PC-9 (cell line): ENCODE results near the gene RAC3. TPM values are rescaled to one million over a fixed set of nuclear protein-coding genes. Genes with fewer than 3 reads are reported as not detected.

Source experiments
- BruUV-seq: library from RNA; stranded (reverse); fragments of 400-500 nt; replicated peaks from 2 replicates; lab custom pipeline; 2021; lab: Mats Ljungman, UMichigan
- CTCF ChIA-PET: fragments of 300-600 bp; sonication (Branson Sonifier 250); formaldehyde crosslinking; loops from one replicate; lab custom pipeline; 2022; ENCODE audit warnings: antibody characterized with exemption; lab: Charles Lee
- POLR2A ChIA-PET: fragments of 300-600 bp; sonication (Branson Sonifier 250); formaldehyde crosslinking; loops from one replicate; lab custom pipeline; 2022; ENCODE audit warnings: antibody characterized with exemption; ENCODE audit not compliant: unreplicated experiment; lab: Charles Lee
- DNase-seq, 2 experiments: peaks; one replicate each; pipeline versions ENCODE4 v3.0.0 to v3.0.0-alpha.2; 2015 to 2022; ENCODE audit warnings: mixed read lengths in 1 of 2
- H2AFZ ChIP-seq: fragments of 200-600 bp; sonication (generic); 2 replicates; pipeline ENCODE4 v1.8.1; 2017; ENCODE audit warnings: antibody characterized with exemption
- H3F3A ChIP-seq: fragments of 200-600 bp; sonication (generic); 2 replicates; pipeline ENCODE4 v1.8.1; 2017; ENCODE audit warnings: antibody characterized with exemption, mild to moderate bottlenecking, low read depth; ENCODE audit not compliant: insufficient read depth
- H3K27ac ChIP-seq: fragments of 200-600 bp; sonication (generic); 2 replicates; pipeline ENCODE4 v1.6.1; 2016; ENCODE audit warnings: mixed run types
- H3K27me3 ChIP-seq: fragments of 200-600 bp; sonication (generic); 2 replicates; pipeline ENCODE4 v1.6.1; 2016; ENCODE audit warnings: low read depth, mixed run types; ENCODE audit not compliant: insufficient read depth
- H3K36me3 ChIP-seq: fragments of 200-600 bp; sonication (generic); 2 replicates; pipeline ENCODE4 v1.6.1; 2016; ENCODE audit warnings: low read depth, mixed run types
- H3K4me1 ChIP-seq: fragments of 200-600 bp; sonication (generic); replicated peaks from 2 replicates; pipeline ENCODE4 v1.6.1; 2016; ENCODE audit warnings: mixed run types; ENCODE audit not compliant: insufficient read depth
- H3K4me2 ChIP-seq: fragments of 200-600 bp; sonication (generic); 2 replicates; pipeline ENCODE4 v1.6.1; 2017; ENCODE audit warnings: mixed run types
- H3K4me3 ChIP-seq: fragments of 200-600 bp; sonication (generic); 2 replicates; pipeline ENCODE4 v1.6.1; 2016; ENCODE audit warnings: mixed run types
- H3K79me2 ChIP-seq: fragments of 200-600 bp; sonication (generic); 2 replicates; pipeline ENCODE4 v1.6.1; 2017; ENCODE audit warnings: low read depth, mixed run types
- H3K9me2 ChIP-seq: fragments of 200-600 bp; sonication (generic); 2 replicates; pipeline ENCODE4 v1.8.1; 2017; ENCODE audit warnings: mild to moderate bottlenecking; ENCODE audit not compliant: insufficient read depth
- H3K9me3 ChIP-seq: fragments of 200-600 bp; sonication (generic); 2 replicates; pipeline ENCODE4 v1.8.1; 2016; ENCODE audit warnings: low read depth; ENCODE audit not compliant: insufficient read depth
- H4K20me1 ChIP-seq: fragments of 200-600 bp; sonication (generic); 2 replicates; pipeline ENCODE4 v1.8.1; 2017; ENCODE audit not compliant: insufficient read depth
- CTCF ChIP-seq: fragments of 200-600 bp; sonication (generic); conservative IDR thresholded peaks from 2 replicates; pipeline ENCODE4 v1.6.1; 2017; ENCODE audit warnings: mixed run types, antibody characterized with exemption, mild to moderate bottlenecking, moderate library complexity
- EZH2 ChIP-seq: fragments of 200-600 bp; sonication (generic); IDR thresholded peaks from 2 replicates; pipeline ENCODE4 v1.8.0; 2017; ENCODE audit warnings: antibody characterized with exemption, low read depth
- intact Hi-C: fragments of 100-400 bp; cut with micrococcal nuclease; formaldehyde crosslinking; loops from one replicate; pipeline ENCODE4 v1.10.0; 2022; ENCODE audit not compliant: unreplicated experiment
- total RNA-seq: library from RNA; stranded (reverse); gene quantifications from 2 replicates; pipeline ENCODE4 v1.2.3, GENCODE V29; 2021

Gene RAC3
- total RNA-seq, 1 experiment from 2014 or later = 32.3 TPM

GRCh38 chr17:82018989-82019689 is 12.3 kb upstream of the RAC3 start:
- no peaks in the 10 kb centered on the region for H3K9me2 ChIP-seq
- ChIA-PET POLR2A (no interaction called here), CTCF (interaction anchor here (0.8 to 1.5 kb wide), 3 partner anchors 19 to 57 kb away, joined by 3 to 4 read pairs (median 4); partner anchors contain the start of gene DCXR)
- H3K4me2 ChIP-seq = no peak overlapping the region
- intact Hi-C loops = no loop called here
- no peak overlapping the region for H3K27ac ChIP-seq
- TF ChIP-seq CTCF = no peak
- no peak for TF ChIP-seq EZH2
- H3K4me3 ChIP-seq = no peak overlapping the region
- H3F3A ChIP-seq = peaks cover 6% of the 10 kb centered on the region; the same call in 1 of the 2 replicates
- no peak for DNase-seq
- H3K79me2 ChIP-seq = peaks cover 11% of the 10 kb centered on the region; the same call in 1 of the 2 replicates
- H3K27me3 ChIP-seq = no peaks in the 10 kb centered on the region
- no peaks in the 10 kb centered on the region for H3K9me3 ChIP-seq
- H3K4me1 ChIP-seq = peaks cover 5% of the 10 kb centered on the region; the same call in 1 of the 2 replicates
- H3K36me3 ChIP-seq = no peaks in the 10 kb centered on the region
- peaks cover 5% of the 10 kb centered on the region; the same call in 1 of the 2 replicates for H4K20me1 ChIP-seq
- TSS peak; percentile 23 for BruUV-seq
- no peak overlapping the region for H2AFZ ChIP-seq

- Histone ChIP-seq H3K36me3 (no peaks in the 10 kb centered on the region), H3K4me1 (peaks cover 6% of the 10 kb centered on the region; the same call in 1 of the 2 replicates), H3K79me2 (peaks cover 11% of the 10 kb centered on the region; the same call in 1 of the 2 replicates), H3K4me2 (no peak overlapping the region), H3K9me2 (no peaks in the 10 kb centered on the region), H3K27ac (no peak overlapping the region), H4K20me1 (peaks cover 5% of the 10 kb centered on the region; the same call in 1 of the 2 replicates), H3K9me3 (no peaks in the 10 kb centered on the region), H3K27me3 (no peaks in the 10 kb centered on the region), H3F3A (peaks cover 6% of the 10 kb centered on the region; the same call in 1 of the 2 replicates), H2AFZ (no peak overlapping the region), H3K4me3 (no peak overlapping the region)
- ChIA-PET POLR2A (interaction anchor here (0.7 kb wide), 1 partner anchor 11 kb away, joined by 13 read pairs; no protein-coding TSS in a partner anchor), CTCF (interaction anchor here (0.6 to 3.2 kb wide), 10 partner anchors 18 to 304 kb away, joined by 3 to 18 read pairs (median 5); partner anchors contain the start of genes DCXR, MAFG and NOTUM)
- TF ChIP-seq EZH2 = no peak
- peak; percentile 72 for TF ChIP-seq CTCF
- intact Hi-C loops = loop anchor here (5.0 kb wide), 1 partner anchor 338 kb away; the partner anchor contains the start of genes ARL16 and HGS
- DNase-seq = peak in 1 of 2 experiments; percentile 58
- no TSS peak for BruUV-seq
Observed at GRCh38 chr17:82019690-82020571, 11.5 kb upstream of the RAC3 start.
